ENCODE data around the gene ZCCHC8.
"Not testable (repeated sequence)": the region's sequence is repeated elsewhere in the genome, so short reads cannot be mapped to it uniquely, and the experiment has no call there.

ZCCHC8 gene

GRCh38 chr12:122508163-122508562 is 7.4 kb upstream of the ZCCHC8 start:
- DNase-seq (ENCODE audit: low read depth in 2 of 2) = no peak

DNA sequence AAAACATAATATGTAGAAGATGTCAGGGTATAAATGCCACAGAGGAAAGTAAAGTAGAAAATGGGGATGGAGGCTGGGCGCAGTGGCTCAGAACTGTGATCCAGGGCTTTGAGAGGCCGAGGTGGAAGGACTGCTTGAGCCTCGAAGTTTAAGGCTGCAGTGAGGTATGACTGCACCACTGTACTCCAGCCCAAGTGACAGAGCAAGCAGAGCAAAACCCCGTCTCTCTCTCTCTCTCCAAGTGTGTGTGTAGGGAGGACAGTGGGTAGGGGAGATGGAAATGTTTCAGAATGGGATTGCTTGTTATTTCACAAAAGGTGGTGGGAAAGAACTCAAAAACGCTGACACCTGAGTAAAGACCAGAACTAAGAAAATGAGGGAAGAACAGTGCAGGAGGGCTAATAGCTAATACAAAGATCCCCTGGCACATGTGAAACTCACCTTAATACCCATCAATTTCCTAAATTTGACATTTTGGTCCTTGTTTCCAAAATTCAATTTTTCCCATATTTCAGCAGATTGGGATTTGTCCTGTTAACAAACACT is 5.7 kb upstream of the ZCCHC8 start:
- DNase-seq (ENCODE audit: low read depth in 2 of 2) = no peak

DNA sequence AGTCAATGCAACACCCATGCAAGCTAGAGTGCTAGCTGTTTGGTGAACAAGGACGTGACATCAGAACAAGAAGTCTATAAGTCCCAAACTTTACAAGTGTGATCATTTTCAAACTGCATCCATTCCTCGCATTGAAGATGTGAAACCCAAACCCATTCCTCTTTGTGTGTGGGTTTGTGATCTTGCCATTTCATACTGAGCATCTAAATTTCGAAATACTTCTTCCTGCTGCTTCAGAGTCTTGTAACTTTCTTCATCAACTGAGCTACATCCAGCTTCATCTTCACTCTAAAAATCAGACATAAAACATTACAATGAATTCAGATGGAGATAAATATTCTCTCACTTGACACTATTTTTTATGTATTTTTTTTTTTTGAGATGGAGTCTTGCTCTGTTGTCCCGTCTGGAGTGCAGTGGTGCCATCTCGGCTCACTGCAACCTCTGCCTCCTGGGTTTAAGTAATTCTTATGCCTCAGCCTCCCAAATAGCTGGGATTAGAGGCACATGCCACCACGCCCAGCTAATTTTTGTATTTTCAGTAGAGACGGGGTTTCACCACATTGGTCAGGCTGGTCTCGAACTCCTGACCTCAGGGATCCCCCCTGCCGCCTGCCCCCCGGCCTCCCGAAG is 4.8 kb upstream of the ZCCHC8 start:
- no peak for DNase-seq (ENCODE audit: low read depth in 2 of 2)

DNA sequence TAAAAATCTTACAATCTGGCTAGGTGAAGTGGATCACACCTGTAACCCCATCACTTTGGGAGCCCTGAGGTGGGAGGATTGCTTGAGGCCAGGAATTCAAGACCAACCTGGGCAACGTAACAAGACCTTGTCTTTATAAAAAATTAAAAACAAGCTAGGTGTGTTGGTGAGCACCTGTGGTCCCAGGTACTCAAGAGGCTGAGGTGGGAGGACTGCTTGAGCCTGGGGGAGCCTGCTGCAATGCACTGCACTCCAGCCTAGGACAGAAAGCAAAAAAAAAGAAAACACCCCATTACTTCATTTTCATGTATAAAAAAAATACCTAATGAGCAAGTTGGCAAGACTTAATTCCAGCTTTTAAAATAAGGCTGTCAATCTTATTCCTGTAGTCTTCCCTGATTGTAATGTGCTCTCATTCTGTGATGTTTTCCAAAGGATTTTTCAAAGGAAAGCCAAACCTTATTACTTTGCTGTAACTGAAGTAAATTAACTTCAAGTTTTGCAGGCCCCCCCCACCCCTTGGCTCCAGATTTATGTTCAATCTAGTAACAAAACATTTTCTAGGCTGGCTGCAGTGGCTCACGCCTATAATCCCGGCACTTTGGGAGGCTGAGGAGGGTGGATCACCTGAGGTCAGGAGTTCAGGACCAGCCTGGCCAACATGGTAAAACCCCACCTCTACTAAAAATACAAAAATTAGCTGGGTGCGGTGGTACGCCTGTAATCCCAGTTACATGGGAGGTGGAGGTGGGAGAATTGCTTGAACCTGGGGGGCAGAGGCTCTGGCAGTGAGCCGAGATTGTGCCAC is 3.3 kb upstream of the ZCCHC8 start:
- DNase-seq (ENCODE audit: low read depth in 2 of 2) = no peak

- no peak for DNase-seq (ENCODE audit: low read depth in 2 of 2)
These were observed 2.5 kb upstream of the ZCCHC8 start for GRCh38 chr12:122503147-122503751.

GRCh38 chr12:122501489-122501989 is 807 bp upstream of the ZCCHC8 start:
- no peak for DNase-seq (ENCODE audit: low read depth in 2 of 2)

DNA sequence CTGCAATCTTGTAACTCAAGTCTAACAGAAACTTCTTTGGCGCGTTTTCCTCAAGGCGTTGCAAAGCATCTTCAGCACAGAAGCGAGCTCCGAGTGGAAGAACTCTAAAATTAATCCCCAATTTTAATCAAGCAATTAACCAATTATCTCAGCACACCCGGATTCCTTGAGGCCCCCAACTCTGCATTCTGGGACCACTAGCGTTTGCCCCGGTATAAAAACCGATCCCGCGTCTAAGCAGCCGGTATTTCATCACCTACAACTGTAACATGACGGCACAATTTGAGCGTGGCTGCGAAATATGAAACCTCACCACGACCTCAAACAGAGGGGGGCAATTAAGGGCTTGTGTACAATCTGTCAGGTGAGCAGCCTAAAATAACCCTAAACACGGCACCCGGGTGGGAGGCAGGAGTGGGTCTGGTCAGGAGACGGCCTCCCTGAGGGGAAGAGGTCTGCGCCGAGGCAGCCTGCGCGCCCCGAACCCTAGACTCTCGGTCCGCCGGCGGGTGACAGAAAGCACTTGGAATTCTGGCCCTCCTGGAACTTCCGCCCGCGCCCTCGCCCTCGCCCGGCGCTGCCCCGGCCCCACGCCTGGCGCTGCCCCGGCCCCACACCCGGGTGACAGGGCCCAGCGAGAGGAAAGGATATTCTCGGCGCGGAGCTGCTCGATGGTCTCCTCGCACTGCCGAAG is 594 bp downstream of the ZCCHC8 start:
- DNase-seq (ENCODE audit: low read depth in 2 of 2) = peak; percentile 11 to 26

DNA sequence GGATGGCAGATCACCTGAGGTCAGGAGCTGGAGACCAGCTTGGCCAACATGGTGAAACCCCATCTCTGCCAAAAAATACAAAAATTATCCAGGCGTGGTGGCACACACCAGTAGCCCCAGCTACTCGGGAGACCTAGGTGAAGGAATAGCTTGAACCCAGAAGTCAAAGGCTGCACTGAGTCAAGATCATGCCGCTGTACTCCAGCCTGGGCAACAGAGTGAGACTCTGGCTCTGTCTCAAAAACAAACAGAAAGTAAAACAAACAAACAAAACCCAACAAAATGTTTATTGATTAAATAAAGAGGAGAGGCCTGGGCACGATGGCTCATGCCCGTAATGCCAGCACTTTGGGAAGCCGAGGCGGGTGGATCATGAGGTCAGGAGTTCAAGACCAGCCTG is 5.5 kb downstream of the ZCCHC8 start:
- DNase-seq (ENCODE audit: low read depth in 2 of 2) = no peak

- not testable (repeated sequence) for DNase-seq (ENCODE audit: low read depth in 2 of 2)
These were observed 7.5 kb downstream of the ZCCHC8 start for GRCh38 chr12:122493222-122493621.

DNA sequence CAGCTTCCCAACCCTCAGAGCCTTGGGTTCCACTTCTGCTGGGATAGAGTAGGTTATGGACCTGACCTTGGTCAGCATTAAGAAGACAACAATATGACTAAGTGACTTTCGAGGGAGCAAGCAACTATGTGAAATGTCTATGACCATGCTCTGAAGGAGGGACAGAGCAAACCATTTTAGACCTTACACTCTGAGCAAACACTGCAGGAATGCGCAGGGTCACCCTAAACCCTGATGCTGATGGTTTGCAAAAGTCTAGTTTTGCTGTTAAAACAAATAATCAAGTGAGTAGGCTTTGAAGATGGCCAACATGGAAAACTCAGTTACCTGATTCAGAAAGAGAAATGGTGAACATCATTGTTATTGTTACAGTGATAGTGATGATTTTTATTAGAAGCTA is 8.7 kb downstream of the ZCCHC8 start:
- DNase-seq (ENCODE audit: low read depth in 2 of 2) = no peak

- DNase-seq (ENCODE audit: low read depth in 2 of 2) = no peak
These were observed 11.7 kb downstream of the ZCCHC8 start for GRCh38 chr12:122489038-122489437.

DNA sequence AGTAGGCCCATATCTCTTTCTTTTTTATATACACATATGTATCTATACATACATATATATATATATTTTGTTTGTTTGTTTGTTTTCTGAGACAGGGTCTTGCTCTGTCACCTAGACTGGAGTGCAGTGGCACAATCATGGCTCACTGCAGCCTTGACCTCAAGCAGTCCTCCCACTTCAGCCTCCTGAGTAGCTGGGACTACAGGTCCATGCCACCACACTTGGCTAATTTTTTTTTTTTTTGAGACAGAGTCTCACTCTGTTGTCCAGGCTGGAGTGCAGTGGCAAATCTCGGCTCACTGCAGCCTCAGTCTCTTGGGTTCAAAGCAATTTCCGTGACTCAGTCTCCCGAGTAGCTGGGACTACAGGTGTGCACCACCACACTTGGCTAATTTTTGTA is 12.9 kb downstream of the ZCCHC8 start:
- DNase-seq (ENCODE audit: low read depth in 2 of 2) = not testable (repeated sequence)

- no peak for DNase-seq (ENCODE audit: low read depth in 2 of 2)
These were observed 13.8 kb downstream of the ZCCHC8 start for GRCh38 chr12:122486805-122487426.

- DNase-seq (ENCODE audit: low read depth in 2 of 2) = not testable (repeated sequence)
These were observed 14.4 kb downstream of the ZCCHC8 start for GRCh38 chr12:122486360-122486759.

GRCh38 chr12:122484385-122484784 is 16.3 kb downstream of the ZCCHC8 start:
- DNase-seq (ENCODE audit: low read depth in 2 of 2) = not testable (repeated sequence)

DNA sequence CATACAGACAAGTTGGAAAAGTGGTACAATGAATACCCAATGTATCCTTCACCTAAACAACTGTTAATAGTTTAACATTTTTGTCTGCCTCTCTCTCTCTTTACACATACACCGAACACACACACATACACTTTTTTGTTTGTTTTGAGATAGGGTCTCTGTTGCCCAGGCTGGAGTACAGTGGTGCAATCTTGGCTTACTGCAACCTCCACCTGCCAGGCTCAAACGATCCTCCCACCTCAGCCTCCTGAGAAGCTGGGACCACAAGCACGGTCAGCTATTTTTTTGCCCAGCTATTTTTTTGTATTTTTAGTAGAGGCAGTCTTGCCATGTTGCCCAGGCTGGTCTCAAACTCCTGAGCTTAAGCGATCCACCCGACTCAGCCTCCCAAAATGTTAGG is 16.8 kb downstream of the ZCCHC8 start:
- no peak for DNase-seq (ENCODE audit: low read depth in 2 of 2)

DNA sequence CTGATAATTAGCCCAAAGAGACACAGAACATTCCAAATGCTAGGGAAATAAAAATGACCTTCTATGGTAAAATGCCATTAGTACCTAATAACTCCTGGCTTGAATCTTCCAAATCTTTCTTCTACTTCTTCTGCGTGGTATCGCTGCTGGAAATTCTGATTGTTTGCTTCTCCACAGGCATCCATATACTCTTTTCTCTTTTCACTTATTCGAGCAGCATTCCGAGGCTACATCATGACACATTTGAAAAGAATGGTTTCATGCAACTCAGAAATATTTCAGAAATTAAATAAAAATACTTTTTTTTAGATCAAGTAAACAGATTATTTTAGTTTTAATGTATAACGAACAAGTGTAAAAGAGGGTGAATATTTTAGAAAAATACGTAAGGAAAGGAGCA is 18.9 kb downstream of the ZCCHC8 start:
- DNase-seq (ENCODE audit: low read depth in 2 of 2) = no peak

DNA sequence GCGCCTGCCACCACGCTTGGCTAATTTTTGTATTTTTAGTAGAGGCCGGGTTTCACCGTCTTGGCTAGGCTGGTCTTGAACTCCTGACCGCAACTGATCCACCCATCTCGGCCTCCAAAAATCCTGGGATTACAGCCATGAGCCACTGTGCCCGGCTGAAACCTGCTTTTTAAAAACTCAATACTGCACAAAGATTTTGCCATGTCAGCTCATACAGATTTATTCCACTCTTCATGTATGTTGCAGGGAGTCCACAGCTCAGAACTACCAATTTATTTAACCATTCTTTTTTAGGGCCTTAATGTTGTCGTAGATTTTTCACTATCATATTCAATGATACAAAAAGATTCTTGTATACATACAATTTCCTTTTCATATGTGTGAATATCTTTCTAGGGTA is 20.0 kb downstream of the ZCCHC8 start:
- DNase-seq (ENCODE audit: low read depth in 2 of 2) = no peak

DNA sequence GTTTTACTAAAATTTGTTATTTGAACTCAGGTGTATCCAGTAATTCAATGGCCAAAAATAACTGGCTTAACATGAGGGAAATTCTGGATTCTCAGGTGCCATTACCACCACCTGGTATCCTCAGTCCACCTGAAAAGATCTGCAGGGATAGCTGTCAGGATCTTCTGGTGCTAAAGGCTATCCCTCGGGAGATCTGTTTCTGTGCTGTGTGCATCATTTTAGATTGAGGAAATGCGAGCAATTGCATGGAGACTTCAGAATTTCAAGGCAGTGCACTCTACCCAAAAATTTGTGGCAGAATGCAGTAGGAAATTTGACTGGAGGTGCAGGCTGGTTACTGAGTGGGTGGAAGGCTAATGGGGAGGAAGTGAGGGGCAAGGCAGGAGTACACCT is 26.4 kb downstream of the ZCCHC8 start:
- no peak for DNase-seq (ENCODE audit: low read depth in 2 of 2)

DNA sequence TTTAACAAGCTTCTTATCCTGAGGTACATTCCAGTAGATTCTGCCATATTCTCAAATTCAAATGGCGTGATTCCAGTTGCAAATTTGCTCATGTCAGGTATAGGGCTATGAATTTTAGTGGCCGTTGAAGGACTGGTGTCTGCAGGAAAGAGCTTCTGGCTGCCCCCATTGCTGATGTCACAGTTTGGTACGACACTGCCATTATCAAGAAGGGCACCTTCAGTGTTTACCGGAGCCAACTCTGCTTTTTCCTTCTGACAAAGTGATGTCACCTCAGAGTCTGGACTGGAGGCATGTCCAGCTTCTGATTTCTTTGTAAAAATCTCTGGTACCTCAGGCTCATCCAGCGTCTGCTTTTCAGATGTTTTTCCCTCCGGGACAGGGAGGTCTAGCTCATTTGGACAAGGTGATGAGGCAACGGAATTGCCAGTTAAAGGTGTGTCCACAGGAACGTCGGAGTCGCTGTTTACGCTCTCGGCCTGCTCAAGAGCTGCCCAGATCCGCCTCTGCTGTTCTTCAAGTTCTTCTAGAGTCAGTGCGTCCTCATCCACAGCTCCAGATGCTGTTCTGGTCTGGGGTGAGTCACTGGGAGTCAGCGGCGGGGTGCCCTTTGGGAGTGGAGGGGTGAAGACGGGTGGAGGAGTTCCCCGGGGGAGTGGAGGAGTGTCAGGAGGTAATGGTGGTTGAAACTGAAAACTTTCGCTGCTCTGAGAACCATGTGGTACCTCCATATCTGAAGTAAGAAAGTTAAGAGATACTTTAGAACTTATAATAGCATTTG is 27.0 kb downstream of the ZCCHC8 start:
- no peak for DNase-seq (ENCODE audit: low read depth in 2 of 2)
